Spleen (tissue), 11 donors: ENCODE data around the gene PSMA7. TPM values are rescaled to one million over a fixed set of nuclear protein-coding genes. Genes with fewer than 3 reads are reported as not detected.
A peak's percentile ranks its signal among the peaks of the same experiment; 100 is the strongest.

Source experiments
- DNase-seq: peaks from one replicate; pipeline ENCODE4 v3.0.0-alpha.2; 2020
- H3K27ac ChIP-seq, 8 donors: fragments of 200-600 bp; sonication (generic) in 7 of 8; 1 replicate in 4 of 8; 2 replicates in 4 of 8; pipeline versions ENCODE4 v1.5.0 to v1.8.0; 2016 to 2021; ENCODE audit warnings: inconsistent platforms in 4 of 8, mild to moderate bottlenecking in 4 of 8, moderate library complexity in 1 of 8
- H3K27me3 ChIP-seq, 7 donors: fragments of 200-600 bp; sonication (generic) in 6 of 7; replicated peaks in 1 of 7; 1 replicate in 4 of 7; 2 replicates in 3 of 7; pipeline versions ENCODE4 v1.5.0 to v1.8.0; 2016 to 2021; ENCODE audit warnings: inconsistent platforms in 3 of 7, mild to moderate bottlenecking in 1 of 7
- H3K36me3 ChIP-seq, 6 donors: fragments of 200-600 bp; sonication (generic) in 5 of 6; 1 replicate in 4 of 6; 2 replicates in 2 of 6; pipeline versions ENCODE4 v1.5.0 to v1.8.0; 2016 to 2021; ENCODE audit warnings: inconsistent platforms in 2 of 6
- H3K4me1 ChIP-seq, 6 donors: fragments of 200-600 bp; sonication (generic) in 5 of 6; 1 replicate in 3 of 6; 2 replicates in 3 of 6; pipeline versions ENCODE4 v1.5.0 to v1.8.0; 2016 to 2021; ENCODE audit warnings: inconsistent platforms in 3 of 6
- H3K4me3 ChIP-seq, 8 donors: fragments of 200-600 bp; sonication (generic) in 7 of 8; 1 replicate in 4 of 8; 2 replicates in 4 of 8; pipeline versions ENCODE4 v1.5.0 to v1.8.0; 2016 to 2021; ENCODE audit warnings: inconsistent platforms in 4 of 8, mild to moderate bottlenecking in 4 of 8, moderate library complexity in 2 of 8
- H3K9me3 ChIP-seq, 8 donors: fragments of 200-600 bp; sonication (generic) in 7 of 8; 1 replicate in 4 of 8; 2 replicates in 4 of 8; pipeline versions ENCODE4 v1.5.0 to v1.8.0; 2016 to 2021; ENCODE audit warnings: inconsistent platforms in 4 of 8
- CTCF ChIP-seq, 11 experiments: fragments of 200-600 bp in 7 of 11; fragments of 450-650 bp in 4 of 11; sonication (generic) in 4 of 11; IDR thresholded peaks in 8 of 11; conservative IDR thresholded peaks in 3 of 11; 1 replicate in 7 of 11; 2 replicates in 4 of 11; pipeline versions ENCODE4 v1.4.0 to v1.8.0; 2016 to 2021; ENCODE audit warnings: antibody characterized with exemption in 11 of 11, inconsistent platforms in 4 of 11, mild to moderate bottlenecking in 1 of 11
- POLR2A ChIP-seq, 3 donors: fragments of 450-650 bp; IDR thresholded peaks; one replicate each; pipeline ENCODE4 v1.5.1; 2017; ENCODE audit warnings: antibody characterized with exemption in 3 of 3, mild to moderate bottlenecking in 1 of 3
- POLR2AphosphoS5 ChIP-seq, 3 donors: sonication (generic); formaldehyde crosslinking; IDR thresholded peaks; one replicate each; pipeline ENCODE4 v1.5.1; 2017; ENCODE audit warnings: antibody characterized with exemption in 3 of 3
- WGBS, 5 donors: extraction: QIAGEN DNeasy Blood & Tissue Kit in 3 of 5; methylation state at CpG; one replicate each; pipeline versions ENCODE4 v1.1.5 to v1.1.7; 2013 to 2018; 5-methylcytosine and 5-hydroxymethylcytosine counted together
- intact Hi-C: fragments of 100-400 bp; cut with DNase I; formaldehyde crosslinking; loops from one replicate; pipeline ENCODE4 v1.15.0; 2023; ENCODE audit warnings: low total_unique reads
- polyA plus RNA-seq, 3 donors: library from polyadenylated mRNA; stranded (reverse); fragments of 200-250 nt; gene quantifications; one replicate each; pipeline ENCODE4 v1.2.1, GENCODE V29; 2013
- total RNA-seq, 7 donors: library from RNA; depleted of rRNA in 3 of 7; stranded (reverse); fragments of >200 nt in 3 of 7; fragmentation: NEBNext Ultra II Directional in 4 of 7; extraction: Animal tissue kit (Norgen Biotek cat#: 25700) in 4 of 7; gene quantifications; one replicate each; pipeline versions ENCODE4 v1.1.0 to v1.2.1, GENCODE V29; 2016 to 2021
- donor health status: healthy with polysubstance abuse.
- donor health status: DM: no; HTN: no; CAD: no; lungs with moderate emphysema.
- donor health status: DM: no; HTN: no; CAD: no.
- donor health status: Bipolar disorder and iron deficiency.
- donor health status: healthy.
- donor health status: DM: no; HTN: no; CAD: no.
- donor health status: DM: yes; HTN: yes; CAD: no.

The PSMA7 gene
- total and polyA plus RNA-seq, 10 donors = 157 to 281 (median 184) TPM

GRCh38 chr20:62135573-62136266, 7.5 kb downstream of the PSMA7 start:
- peaks cover 2 to 100% (median 92%) of the 10 kb centered on the region in 6 donors for H3K36me3 ChIP-seq
- H3K9me3 ChIP-seq = no peaks in the 10 kb centered on the region
- no peaks in the 10 kb centered on the region for H3K27me3 ChIP-seq
- peak overlapping the region in 1 of 8 donors; percentile 32 for H3K4me3 ChIP-seq
- intact Hi-C loops = loop anchor here (5.0 kb wide), 1 partner anchor 123 kb away; no protein-coding TSS in a partner anchor
- TF ChIP-seq POLR2A (IDR thresholded peaks at IDR 0.05) = no peak
- no peak for TF ChIP-seq POLR2AphosphoS5 (IDR thresholded peaks at IDR 0.05)
- no peak for DNase-seq
- H3K4me1 ChIP-seq = peaks cover 10 to 90% (median 54%) of the 10 kb centered on the region in 6 donors
- peak overlapping the region in 6 of 8 donors; percentile 35 to 87 (median 74) for H3K27ac ChIP-seq
- 92 to 94% (median 94%) methylated on average over 8 of the region's 8 CpGs for WGBS, 5 donors

GRCh38 chr20:62134735-62135231, 8.4 kb downstream of the PSMA7 start:
- intact Hi-C loops = loop anchor here (5.0 kb wide), 1 partner anchor 122 kb away; no protein-coding TSS in a partner anchor
- peaks cover 5 to 90% (median 51%) of the 10 kb centered on the region in 6 donors for H3K4me1 ChIP-seq
- TF ChIP-seq CTCF (IDR thresholded peaks at IDR 0.05 in 8 of 11, conservative IDR thresholded peaks at IDR 0.05 in 3 of 11) (no peak), POLR2A (IDR thresholded peaks at IDR 0.05) (no peak), POLR2AphosphoS5 (IDR thresholded peaks at IDR 0.05) (peak; percentile 70 to 84 (median 75))
- 45 to 84% (median 63%) methylated on average over 9 to 11 of the region's 11 CpGs for WGBS, 5 donors
- H3K27me3 ChIP-seq = no peaks in the 10 kb centered on the region
- H3K4me3 ChIP-seq = peak overlapping the region in 1 of 8 donors; percentile 32
- no peaks in the 10 kb centered on the region for H3K9me3 ChIP-seq
- H3K27ac ChIP-seq = peak overlapping the region; percentile 35 to 87 (median 70)
- peaks cover 2 to 100% (median 92%) of the 10 kb centered on the region in 6 donors for H3K36me3 ChIP-seq
- no peak for DNase-seq

- intact Hi-C loops = no loop called here
- H3K36me3 ChIP-seq = peaks cover 2 to 100% (median 90%) of the 10 kb centered on the region in 6 donors
- H3K9me3 ChIP-seq = no peaks in the 10 kb centered on the region
- 73 to 82% (median 78%) methylated on average over 7 to 12 of the region's 12 CpGs for WGBS, 5 donors
- TF ChIP-seq POLR2AphosphoS5 (IDR thresholded peaks at IDR 0.05) = peak; percentile 12 to 52 (median 24)
- TF ChIP-seq POLR2A (IDR thresholded peaks at IDR 0.05) = no peak
- no peak for TF ChIP-seq CTCF (IDR thresholded peaks at IDR 0.05 in 8 of 11, conservative IDR thresholded peaks at IDR 0.05 in 3 of 11)
- no peak for DNase-seq
- peak overlapping the region in 7 of 8 donors; percentile 29 to 87 (median 70) for H3K27ac ChIP-seq
- peaks cover 5 to 92% (median 53%) of the 10 kb centered on the region in 6 donors for H3K4me1 ChIP-seq
- no peaks in the 10 kb centered on the region for H3K27me3 ChIP-seq
- no peak overlapping the region for H3K4me3 ChIP-seq
Observed at GRCh38 chr20:62133864-62134263, 9.3 kb downstream of the PSMA7 start.

- Histone ChIP-seq H3K4me1 (peaks cover 5 to 95% (median 53%) of the 10 kb centered on the region in 6 donors), H3K27ac (peak overlapping the region in 7 of 8 donors; percentile 22 to 87 (median 70)), H3K27me3 (no peaks in the 10 kb centered on the region), H3K4me3 (peak overlapping the region in 1 of 8 donors; percentile 32), H3K36me3 (peaks cover 1 to 100% (median 88%) of the 10 kb centered on the region in 6 donors), H3K9me3 (no peaks in the 10 kb centered on the region)
- DNase-seq = peak; percentile 83
- WGBS, 5 donors = 57 to 71% (median 66%) methylated on average over 21 to 29 of the region's 29 CpGs
- TF ChIP-seq POLR2A (IDR thresholded peaks at IDR 0.05) (no peak), CTCF (IDR thresholded peaks at IDR 0.05 in 8 of 11, conservative IDR thresholded peaks at IDR 0.05 in 3 of 11) (no peak), POLR2AphosphoS5 (IDR thresholded peaks at IDR 0.05) (peak; percentile 56 to 67 (median 59))
- intact Hi-C loops = no loop called here
Observed at GRCh38 chr20:62133051-62133845, 9.9 kb downstream of the PSMA7 start.
